ENCODE measurements around the gene SNX30.

SNX30 gene

DNA sequence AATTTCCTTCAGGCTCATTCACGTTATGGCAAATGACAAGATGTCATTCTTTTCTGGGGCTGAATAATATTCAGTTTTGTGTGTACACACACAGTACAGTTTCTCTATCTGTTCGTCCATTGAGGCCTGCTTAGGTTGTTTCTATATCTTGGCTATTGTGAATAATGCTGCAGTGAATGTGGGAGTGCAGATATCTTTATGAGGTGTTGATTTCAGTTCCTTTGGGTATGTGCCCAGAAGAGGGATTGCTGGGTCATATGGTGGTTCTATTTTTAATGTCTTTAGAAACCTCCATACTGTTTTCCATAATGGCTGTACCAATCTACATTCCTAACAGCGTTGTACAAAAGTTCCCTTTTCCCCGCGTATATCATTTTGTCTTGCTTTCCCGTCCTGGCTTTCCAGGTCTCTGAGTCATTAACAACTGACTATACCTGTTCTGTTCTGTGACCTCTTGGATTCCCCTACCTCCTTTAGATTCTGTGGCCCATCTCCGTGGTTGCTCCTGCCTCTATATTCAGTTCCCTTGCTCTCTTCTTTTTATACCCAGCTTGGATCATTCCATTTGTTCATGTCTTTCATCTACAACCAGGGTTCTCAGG is 6.8 kb downstream of the SNX30 start:
- H3K9me3 Mint-ChIP-seq: no peaks in the 10 kb centered on the region
- H3K27me3 Mint-ChIP-seq: no peaks in the 10 kb centered on the region
- DNase-seq (no peak), ATAC-seq (replicated peaks) (no peak)
- H3K4me1 Mint-ChIP-seq (ENCODE audit: low read depth in 2 of 2): peaks cover 62 to 89% of the 10 kb centered on the region in 2 donors
- H3K4me3 Mint-ChIP-seq: no peak overlapping the region
- H3K36me3 Mint-ChIP-seq (ENCODE audit: insufficient read depth): peaks cover 20% of the 10 kb centered on the region
- peak overlapping the region in 1 of 2 donors; percentile 6 for H3K27ac Mint-ChIP-seq

GRCh38 chr9:112757940-112758339 is 7.4 kb downstream of the SNX30 start:
- H3K9me3 Mint-ChIP-seq: no peaks in the 10 kb centered on the region
- peaks cover 63 to 86% of the 10 kb centered on the region in 2 donors for H3K4me1 Mint-ChIP-seq (ENCODE audit: low read depth in 2 of 2)
- DNase-seq (no peak), ATAC-seq (replicated peaks) (no peak)
- no peak overlapping the region for H3K4me3 Mint-ChIP-seq
- H3K27ac Mint-ChIP-seq: peak overlapping the region in 1 of 2 donors; percentile 6
- H3K27me3 Mint-ChIP-seq: no peaks in the 10 kb centered on the region
- H3K36me3 Mint-ChIP-seq (ENCODE audit: insufficient read depth): peaks cover 20% of the 10 kb centered on the region

GRCh38 chr9:112760821-112761220 is 10.3 kb downstream of the SNX30 start:
- ATAC-seq (replicated peaks): peak; percentile 73
- peak overlapping the region in 1 of 2 donors; percentile 50 for H3K27ac Mint-ChIP-seq
- no peak for DNase-seq
- H3K4me3 Mint-ChIP-seq: peak overlapping the region in 1 of 2 donors; percentile 1
- peaks cover 57 to 73% of the 10 kb centered on the region in 2 donors for H3K4me1 Mint-ChIP-seq (ENCODE audit: low read depth in 2 of 2)
- no peaks in the 10 kb centered on the region for H3K27me3 Mint-ChIP-seq
- H3K9me3 Mint-ChIP-seq: no peaks in the 10 kb centered on the region
- H3K36me3 Mint-ChIP-seq (ENCODE audit: insufficient read depth): peaks cover 20% of the 10 kb centered on the region

DNA sequence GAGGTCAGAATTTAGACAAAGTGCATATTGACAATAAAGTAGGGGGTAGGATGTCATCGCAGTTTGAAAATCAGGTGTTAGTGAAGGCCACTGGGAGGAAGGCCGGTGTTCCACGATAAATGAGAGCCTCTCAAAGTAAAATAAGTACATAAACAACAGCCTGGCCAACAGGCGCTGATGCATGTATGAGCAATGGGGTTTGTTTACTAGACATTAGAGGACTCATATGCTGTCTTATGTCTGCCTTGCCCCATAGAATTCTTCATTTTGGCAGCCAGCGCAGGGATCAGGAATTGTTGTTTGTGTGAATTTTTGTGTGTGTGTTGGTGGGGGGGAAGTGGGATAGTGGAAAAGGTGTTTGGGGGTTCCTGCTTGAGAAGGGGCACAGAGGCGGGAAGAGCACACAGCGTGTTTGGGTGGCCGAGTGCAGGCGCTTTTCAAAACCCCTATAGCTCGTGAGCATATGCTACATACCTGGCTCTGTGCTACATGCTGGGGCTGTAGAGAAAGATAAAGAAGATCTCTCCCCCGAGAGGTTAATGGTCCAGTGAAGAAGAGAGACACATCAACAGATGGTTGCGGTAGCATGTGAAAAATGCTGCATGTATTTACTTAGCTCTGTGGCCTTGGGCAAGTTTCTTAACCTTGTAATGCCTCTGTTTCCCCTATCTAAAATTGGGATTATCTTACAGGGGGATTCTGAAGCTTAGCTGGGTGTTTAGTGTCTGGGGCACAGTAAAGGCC is 11.5 kb downstream of the SNX30 start:
- Mint-ChIP-seq H3K4me3 (no peak overlapping the region), H3K4me1 (ENCODE audit: low read depth in 2 of 2) (peaks cover 52 to 61% of the 10 kb centered on the region in 2 donors), H3K27ac (no peak overlapping the region), H3K36me3 (ENCODE audit: insufficient read depth) (peaks cover 15% of the 10 kb centered on the region), H3K9me3 (peaks cover 0 to 3% of the 10 kb centered on the region in 2 donors), H3K27me3 (no peaks in the 10 kb centered on the region)
- ATAC-seq (replicated peaks): no peak
- DNase-seq: no peak

DNA sequence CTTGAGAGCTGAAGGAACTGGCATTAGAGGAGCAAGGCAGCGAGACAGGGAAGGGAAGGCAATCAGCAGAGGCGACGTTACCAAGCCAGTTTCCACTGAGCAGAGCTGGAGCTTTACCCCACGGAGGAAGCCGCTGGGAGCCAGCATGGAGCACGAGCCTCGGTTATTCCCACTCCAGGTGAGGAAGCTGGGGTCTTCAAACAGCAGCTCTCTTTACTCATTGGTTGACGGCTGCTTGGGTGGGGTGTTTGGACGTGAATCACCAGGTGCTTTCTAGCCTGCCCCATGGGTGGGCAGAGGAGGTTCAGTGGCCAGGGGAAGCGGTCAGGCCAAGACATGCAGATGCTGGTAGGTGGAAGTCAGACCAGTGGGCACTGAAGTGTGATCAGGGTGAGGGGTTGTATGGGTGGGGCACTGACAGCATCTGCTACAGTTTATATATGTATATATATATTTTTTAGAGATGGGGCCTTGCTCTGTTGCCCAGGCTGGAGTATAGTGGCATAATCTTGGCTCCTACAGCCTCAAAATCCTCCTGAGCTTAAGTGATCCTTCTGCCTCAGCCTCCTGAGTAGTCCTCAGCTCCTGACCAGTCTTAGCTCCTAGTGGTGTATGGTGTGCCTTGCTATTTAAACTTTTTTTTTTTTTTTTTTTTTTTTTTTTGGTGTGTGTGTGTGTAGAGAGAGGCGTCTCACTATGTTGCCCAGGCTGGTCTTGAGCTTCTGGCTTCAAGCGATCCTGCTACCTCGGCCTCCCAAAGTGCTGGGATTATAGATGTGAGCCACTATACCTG is 12.4 kb downstream of the SNX30 start:
- Mint-ChIP-seq H3K36me3 (ENCODE audit: insufficient read depth) (peaks cover 15% of the 10 kb centered on the region), H3K27me3 (no peaks in the 10 kb centered on the region), H3K4me1 (ENCODE audit: low read depth in 2 of 2) (peaks cover 48 to 53% of the 10 kb centered on the region in 2 donors), H3K9me3 (peaks cover 0 to 3% of the 10 kb centered on the region in 2 donors), H3K4me3 (no peak overlapping the region), H3K27ac (no peak overlapping the region)
- no peak for ATAC-seq (replicated peaks)
- DNase-seq: no peak

- no peak overlapping the region for H3K27ac Mint-ChIP-seq
- peaks cover 0 to 3% of the 10 kb centered on the region in 2 donors for H3K9me3 Mint-ChIP-seq
- no peak overlapping the region for H3K4me3 Mint-ChIP-seq
- peaks cover 42 to 51% of the 10 kb centered on the region in 2 donors for H3K4me1 Mint-ChIP-seq (ENCODE audit: low read depth in 2 of 2)
- DNase-seq (no peak), ATAC-seq (replicated peaks) (no peak)
- H3K36me3 Mint-ChIP-seq (ENCODE audit: insufficient read depth): peaks cover 13% of the 10 kb centered on the region
- no peaks in the 10 kb centered on the region for H3K27me3 Mint-ChIP-seq
Observed at GRCh38 chr9:112764344-112764743, 13.8 kb downstream of the SNX30 start.

DNA sequence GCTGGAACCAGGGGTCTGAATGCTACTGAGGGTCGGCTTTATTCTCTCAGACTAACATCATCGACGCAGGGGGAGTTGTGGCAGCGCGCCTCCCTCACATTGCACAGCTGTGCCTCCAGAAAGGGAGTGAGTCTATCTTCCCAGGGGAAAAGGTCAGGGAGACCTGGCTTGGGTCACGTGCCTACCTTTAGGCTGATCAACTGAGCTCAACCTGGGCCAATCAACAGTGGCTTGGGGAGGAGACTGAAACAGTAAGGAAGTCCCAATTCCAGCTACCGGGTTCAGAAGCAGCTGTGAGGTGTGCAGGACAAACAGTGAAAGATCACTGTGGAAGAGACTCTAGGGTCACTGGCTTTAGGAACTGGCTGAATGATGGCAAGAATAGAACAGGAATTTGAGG is 14.3 kb downstream of the SNX30 start:
- H3K27ac Mint-ChIP-seq: no peak overlapping the region
- H3K36me3 Mint-ChIP-seq (ENCODE audit: insufficient read depth): peaks cover 11% of the 10 kb centered on the region
- H3K4me1 Mint-ChIP-seq (ENCODE audit: low read depth in 2 of 2): peaks cover 44 to 53% of the 10 kb centered on the region in 2 donors
- no peak for ATAC-seq (replicated peaks)
- H3K4me3 Mint-ChIP-seq: no peak overlapping the region
- no peak for DNase-seq
- peaks cover 0 to 3% of the 10 kb centered on the region in 2 donors for H3K9me3 Mint-ChIP-seq
- H3K27me3 Mint-ChIP-seq: no peaks in the 10 kb centered on the region

DNA sequence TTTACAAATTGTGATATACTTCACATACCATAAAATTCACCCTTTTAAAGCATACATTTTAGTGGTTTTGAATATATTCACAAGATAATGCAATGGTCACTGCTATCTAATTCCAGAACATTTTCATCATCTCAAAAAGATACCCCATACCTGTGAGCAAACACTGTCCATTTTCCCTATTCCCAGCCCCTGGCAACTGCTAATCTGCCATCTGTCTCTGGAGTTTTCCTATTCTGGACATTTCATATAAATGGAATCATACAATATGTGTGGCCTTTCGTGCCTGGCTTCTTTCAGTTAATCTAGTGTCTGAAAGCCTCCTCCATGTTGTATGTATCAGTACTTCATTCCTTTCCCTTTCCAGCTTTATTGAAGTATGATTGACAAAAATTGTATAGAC is 14.7 kb downstream of the SNX30 start:
- ATAC-seq (replicated peaks): no peak
- Mint-ChIP-seq H3K27ac (no peak overlapping the region), H3K27me3 (no peaks in the 10 kb centered on the region), H3K4me3 (no peak overlapping the region), H3K36me3 (ENCODE audit: insufficient read depth) (peaks cover 8% of the 10 kb centered on the region), H3K4me1 (ENCODE audit: low read depth in 2 of 2) (peaks cover 40 to 50% of the 10 kb centered on the region in 2 donors), H3K9me3 (peaks cover 0 to 3% of the 10 kb centered on the region in 2 donors)
- DNase-seq: no peak

GRCh38 chr9:112771359-112772214 is 21.0 kb downstream of the SNX30 start:
- H3K27ac Mint-ChIP-seq: peak overlapping the region; percentile 49 to 70
- DNase-seq: no peak
- H3K4me1 Mint-ChIP-seq (ENCODE audit: low read depth in 2 of 2): peaks cover 35 to 55% of the 10 kb centered on the region in 2 donors
- peak overlapping the region; percentile 42 to 64 for H3K4me3 Mint-ChIP-seq
- peak; percentile 70 for ATAC-seq (replicated peaks)
- H3K27me3 Mint-ChIP-seq: no peaks in the 10 kb centered on the region
- H3K9me3 Mint-ChIP-seq: peaks cover 0 to under 1% of the 10 kb centered on the region in 2 donors
- H3K36me3 Mint-ChIP-seq (ENCODE audit: insufficient read depth): peaks cover 6% of the 10 kb centered on the region

- peaks cover 6% of the 10 kb centered on the region for H3K36me3 Mint-ChIP-seq (ENCODE audit: insufficient read depth)
- H3K9me3 Mint-ChIP-seq: no peaks in the 10 kb centered on the region
- peak overlapping the region; percentile 49 to 70 for H3K27ac Mint-ChIP-seq
Observed at GRCh38 chr9:112772215-112772509, 21.6 kb downstream of the SNX30 start.

GRCh38 chr9:112772551-112772950 is 22.0 kb downstream of the SNX30 start:
- peaks cover 6% of the 10 kb centered on the region for H3K36me3 Mint-ChIP-seq (ENCODE audit: insufficient read depth)
- peaks cover 36 to 57% of the 10 kb centered on the region in 2 donors for H3K4me1 Mint-ChIP-seq (ENCODE audit: low read depth in 2 of 2)
- H3K4me3 Mint-ChIP-seq: no peak overlapping the region
- DNase-seq (no peak), ATAC-seq (replicated peaks) (no peak)
- H3K27me3 Mint-ChIP-seq: no peaks in the 10 kb centered on the region
- no peaks in the 10 kb centered on the region for H3K9me3 Mint-ChIP-seq
- no peak overlapping the region for H3K27ac Mint-ChIP-seq

More at GRCh38 chr9:112772215-112772509, 21.6 kb downstream of the SNX30 start:
- no peak for ATAC-seq (replicated peaks)
- Mint-ChIP-seq H3K4me3 (peak overlapping the region; percentile 42 to 64), H3K4me1 (ENCODE audit: low read depth in 2 of 2) (peaks cover 36 to 56% of the 10 kb centered on the region in 2 donors), H3K27me3 (no peaks in the 10 kb centered on the region)
- DNase-seq: no peak

DNA sequence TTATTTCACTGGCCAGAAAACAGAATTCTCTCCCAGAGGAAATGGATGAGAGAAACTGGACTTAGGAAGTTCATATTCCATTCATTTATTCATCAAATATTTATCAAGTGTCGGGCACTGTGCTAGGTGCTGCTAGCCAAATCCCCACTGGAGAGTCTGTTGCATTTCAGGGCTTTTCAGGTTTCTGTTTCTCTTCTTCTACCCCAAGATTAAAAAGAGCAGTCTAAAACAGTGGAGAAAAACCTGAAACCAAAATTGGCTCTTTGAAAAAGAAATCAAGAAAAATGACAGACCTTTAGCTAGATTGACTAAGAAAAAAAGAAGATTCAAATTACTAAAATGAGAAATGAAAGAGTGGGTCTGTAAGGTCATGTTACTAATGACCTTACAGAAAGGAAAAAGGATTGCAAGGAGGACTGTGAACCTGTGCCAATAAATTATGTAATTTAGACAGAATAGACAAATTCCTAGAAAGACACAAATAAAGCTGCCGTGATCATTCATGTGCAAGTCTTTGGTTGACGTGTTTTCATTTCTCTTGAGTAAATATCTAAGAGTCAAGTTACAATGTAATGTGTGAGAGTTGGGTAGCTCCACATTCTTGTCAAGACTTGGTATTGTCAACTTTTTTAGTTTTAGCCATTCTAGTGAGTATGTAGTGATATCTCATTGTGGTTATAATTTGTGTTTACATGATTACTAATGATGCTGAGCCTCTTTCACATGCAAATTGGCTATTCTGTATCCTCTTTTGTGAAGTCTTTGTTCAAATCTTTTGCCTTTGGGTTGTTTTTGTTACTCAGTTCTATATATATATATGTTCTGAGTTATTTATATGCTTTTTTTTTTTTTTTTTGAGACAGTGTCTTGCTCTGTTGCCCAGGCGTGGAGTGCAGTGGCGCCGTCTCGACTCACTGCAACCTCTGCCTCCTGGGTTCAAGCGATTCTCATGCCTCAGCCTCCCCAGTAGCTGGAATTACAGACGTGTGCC is 23.7 kb downstream of the SNX30 start:
- Mint-ChIP-seq H3K27ac (peak overlapping the region in 1 of 2 donors; percentile 25), H3K9me3 (no peaks in the 10 kb centered on the region), H3K27me3 (no peaks in the 10 kb centered on the region), H3K4me1 (ENCODE audit: low read depth in 2 of 2) (peaks cover 44 to 64% of the 10 kb centered on the region in 2 donors), H3K4me3 (no peak overlapping the region), H3K36me3 (ENCODE audit: insufficient read depth) (peaks cover 3% of the 10 kb centered on the region)
- no peak for ATAC-seq (replicated peaks)
- no peak for DNase-seq
